ENCODE results near the gene CHM.

The CHM gene

GRCh38 chrX:85905851-85906250 is 141.5 kb downstream of the CHM start:
- DNase-seq (ENCODE audit: low spot score), result no peak

GRCh38 chrX:85903692-85904471 is 143.5 kb downstream of the CHM start:
- DNase-seq (ENCODE audit: low spot score), result no peak

GRCh38 chrX:85897362-85898126 is 149.8 kb downstream of the CHM start:
- no peak for DNase-seq (ENCODE audit: low spot score)

- no peak for DNase-seq (ENCODE audit: low spot score)
These were observed 164.8 kb downstream of the CHM start for GRCh38 chrX:85882601-85883000.

- no peak for DNase-seq (ENCODE audit: low spot score)
These were observed 176.8 kb downstream of the CHM start for GRCh38 chrX:85870585-85870984.

GRCh38 chrX:85865324-85865723 is 182.0 kb downstream of the CHM start:
- DNase-seq (ENCODE audit: low spot score), result no peak

- DNase-seq (ENCODE audit: low spot score), result no peak
These were observed 187.9 kb downstream of the CHM start for GRCh38 chrX:85859426-85859825.

GRCh38 chrX:85851418-85851817 is 195.9 kb downstream of the CHM start:
- no peak for DNase-seq (ENCODE audit: low spot score)

GRCh38 chrX:85836868-85837267 is 210.5 kb downstream of the CHM start:
- no peak for DNase-seq (ENCODE audit: low spot score)

GRCh38 chrX:85828771-85829170 is 218.6 kb downstream of the CHM start:
- DNase-seq (ENCODE audit: low spot score), result no peak

GRCh38 chrX:85815203-85815751 is 232.1 kb downstream of the CHM start:
- no peak for DNase-seq (ENCODE audit: low spot score)

Data from hematopoietic multipotent progenitor cell treated with erythropoietin and hydrocortisone succinate and interleukin-3 and kit ligand, for 17 days (in vitro differentiated cells).